GM10248 (cell line): ENCODE results near the gene NSG2.

Experiments used
- CTCF ChIA-PET: fragments of 300-600 bp; sonication (Branson Sonifier 250); formaldehyde crosslinking; extraction: SDS; loops from one replicate; lab custom pipeline; 2021; ENCODE audit warnings: antibody characterized with exemption; lab: Yijun Ruan, JAX
- POLR2A ChIA-PET: fragments of 350-650 bp; sonication (Branson Sonifier 250); formaldehyde crosslinking; extraction: SDS; loops from one replicate; lab custom pipeline; 2020; ENCODE audit warnings: antibody characterized with exemption; lab: Yijun Ruan, JAX
- DNase-seq: peaks from one replicate; pipeline ENCODE4 v3.0.0; 2012; ENCODE audit errors: extremely low spot score
- TF ChIP-seq, protein P1 (sequence below): IDR thresholded peaks from 2 replicates; pipeline ENCODE4 v1.5.1; 2012; ENCODE audit warnings: mild to moderate bottlenecking, low read depth; ENCODE audit errors: extremely low read depth, missing control alignments, control extremely low read depth

Gene NSG2

DNA sequence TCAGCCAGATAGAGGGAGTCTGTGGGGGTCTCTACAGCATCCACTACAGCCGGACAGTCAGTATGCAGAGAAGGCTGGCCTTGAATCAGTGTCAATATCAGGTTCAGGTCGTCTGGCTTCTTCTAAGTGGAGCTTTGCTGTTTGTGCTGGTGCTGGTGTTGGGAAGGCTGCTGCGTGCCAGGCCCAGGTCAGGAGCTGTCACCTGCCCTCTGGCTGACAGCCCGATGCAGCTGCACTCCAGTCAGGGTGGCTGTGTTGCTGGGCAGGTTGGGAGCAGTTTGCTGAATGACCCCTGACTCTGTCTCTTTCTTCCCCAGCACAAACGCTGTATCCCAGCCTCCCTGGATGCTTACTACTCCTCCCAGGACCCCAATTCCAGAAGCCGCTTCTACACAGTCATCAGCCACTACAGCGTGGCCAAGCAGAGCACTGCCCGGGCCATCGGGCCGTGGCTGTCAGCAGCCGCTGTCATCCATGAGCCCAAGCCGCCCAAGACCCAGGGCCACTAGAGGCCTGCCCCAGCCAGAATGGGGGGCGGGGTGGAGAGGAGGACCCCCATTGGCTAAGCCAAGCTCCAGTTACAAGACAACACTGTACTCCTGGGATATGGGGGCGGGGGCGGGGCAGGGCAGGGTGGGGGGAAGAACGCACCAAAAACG lies 61.6 kb downstream of the NSG2 start:
- ChIA-PET CTCF (no interaction called here), POLR2A (no interaction called here)
- no peak for DNase-seq
- TF ChIP-seq, protein P1, sequence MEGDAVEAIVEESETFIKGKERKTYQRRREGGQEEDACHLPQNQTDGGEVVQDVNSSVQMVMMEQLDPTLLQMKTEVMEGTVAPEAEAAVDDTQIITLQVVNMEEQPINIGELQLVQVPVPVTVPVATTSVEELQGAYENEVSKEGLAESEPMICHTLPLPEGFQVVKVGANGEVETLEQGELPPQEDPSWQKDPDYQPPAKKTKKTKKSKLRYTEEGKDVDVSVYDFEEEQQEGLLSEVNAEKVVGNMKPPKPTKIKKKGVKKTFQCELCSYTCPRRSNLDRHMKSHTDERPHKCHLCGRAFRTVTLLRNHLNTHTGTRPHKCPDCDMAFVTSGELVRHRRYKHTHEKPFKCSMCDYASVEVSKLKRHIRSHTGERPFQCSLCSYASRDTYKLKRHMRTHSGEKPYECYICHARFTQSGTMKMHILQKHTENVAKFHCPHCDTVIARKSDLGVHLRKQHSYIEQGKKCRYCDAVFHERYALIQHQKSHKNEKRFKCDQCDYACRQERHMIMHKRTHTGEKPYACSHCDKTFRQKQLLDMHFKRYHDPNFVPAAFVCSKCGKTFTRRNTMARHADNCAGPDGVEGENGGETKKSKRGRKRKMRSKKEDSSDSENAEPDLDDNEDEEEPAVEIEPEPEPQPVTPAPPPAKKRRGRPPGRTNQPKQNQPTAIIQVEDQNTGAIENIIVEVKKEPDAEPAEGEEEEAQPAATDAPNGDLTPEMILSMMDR: no peak

DNA sequence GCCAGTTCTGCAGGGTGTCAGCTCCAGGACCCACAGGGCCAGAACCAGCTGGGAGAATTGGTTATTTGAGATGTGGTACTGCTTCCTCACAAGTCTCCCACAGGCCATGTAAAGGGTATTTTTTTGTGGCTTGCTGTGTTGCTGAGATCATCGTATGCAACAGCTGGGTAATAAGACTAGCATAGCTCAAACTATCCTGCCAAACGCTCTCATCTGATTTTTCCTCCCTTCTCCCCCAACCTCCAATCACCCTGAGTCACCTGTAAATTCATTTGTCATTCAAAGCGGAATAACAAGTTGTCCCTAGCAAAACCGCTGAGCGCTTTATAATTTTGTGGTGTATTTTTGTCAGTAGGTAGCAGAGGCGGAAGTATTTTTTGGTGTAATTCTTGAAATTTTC lies 63.2 kb downstream of the NSG2 start:
- ChIA-PET POLR2A (no interaction called here), CTCF (interaction anchor here (0.9 to 1.3 kb wide), 2 partner anchors 53 to 63 kb away, joined by 3 read pairs; partner anchors contain the start of gene NSG2)
- DNase-seq: no peak
- TF ChIP-seq, protein P1: no peak

DNA sequence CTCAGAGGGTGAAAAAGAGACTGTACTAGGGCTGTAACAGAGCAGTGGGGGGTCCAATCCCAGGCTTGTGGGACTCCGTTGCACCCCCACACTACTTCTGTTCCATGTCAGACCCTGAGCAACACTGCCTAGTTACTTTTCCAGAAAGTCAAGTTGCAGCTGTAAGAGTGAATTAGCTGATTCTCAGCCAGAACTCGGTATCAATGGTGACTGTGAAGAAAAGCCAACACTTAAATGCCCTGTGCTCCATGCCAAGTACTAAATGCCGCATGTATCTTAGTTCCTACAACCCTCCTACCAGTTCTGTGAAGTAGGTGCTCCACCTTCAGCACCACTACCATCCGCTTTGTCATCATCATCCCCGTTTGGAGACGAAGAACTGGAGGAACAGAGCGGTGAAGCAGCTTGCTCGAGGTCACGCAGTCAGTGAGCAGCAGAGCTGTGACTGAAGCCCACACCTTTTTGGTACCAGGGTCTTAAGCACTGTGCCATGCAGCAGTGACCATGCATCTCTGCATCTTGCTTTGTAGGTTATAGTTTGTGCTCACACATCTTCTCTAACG lies 64.3 kb downstream of the NSG2 start:
- TF ChIP-seq, protein P1: no peak
- POLR2A ChIA-PET: no interaction called here
- CTCF ChIA-PET: interaction anchor here (1.0 kb wide), 1 partner anchor 9 kb away, joined by 3 read pairs; no protein-coding TSS in a partner anchor
- DNase-seq: no peak

DNA sequence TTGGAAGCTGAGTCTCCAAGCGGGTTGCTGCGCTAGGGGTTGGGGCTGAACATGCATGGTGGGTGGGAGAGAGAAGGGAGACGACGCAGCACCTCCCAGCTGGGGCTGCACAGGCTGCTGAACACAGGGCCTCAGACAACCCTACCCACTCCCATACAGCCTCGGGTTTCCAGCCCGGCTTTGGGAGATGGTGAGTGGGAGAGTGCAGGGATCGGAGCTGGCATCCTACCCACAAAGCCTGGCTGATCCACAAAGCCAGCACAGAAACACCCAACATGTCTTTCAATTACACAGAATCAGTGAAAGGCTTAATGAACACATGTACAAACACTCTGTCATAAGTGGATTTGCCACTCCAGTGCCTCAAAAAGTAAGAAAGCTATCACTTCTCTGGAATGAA lies 64.8 kb downstream of the NSG2 start:
- CTCF ChIA-PET: interaction anchor here (1.0 kb wide), 1 partner anchor 9 kb away, joined by 3 read pairs; no protein-coding TSS in a partner anchor
- POLR2A ChIA-PET: no interaction called here
- TF ChIP-seq, protein P1: no peak
- no peak for DNase-seq

DNA sequence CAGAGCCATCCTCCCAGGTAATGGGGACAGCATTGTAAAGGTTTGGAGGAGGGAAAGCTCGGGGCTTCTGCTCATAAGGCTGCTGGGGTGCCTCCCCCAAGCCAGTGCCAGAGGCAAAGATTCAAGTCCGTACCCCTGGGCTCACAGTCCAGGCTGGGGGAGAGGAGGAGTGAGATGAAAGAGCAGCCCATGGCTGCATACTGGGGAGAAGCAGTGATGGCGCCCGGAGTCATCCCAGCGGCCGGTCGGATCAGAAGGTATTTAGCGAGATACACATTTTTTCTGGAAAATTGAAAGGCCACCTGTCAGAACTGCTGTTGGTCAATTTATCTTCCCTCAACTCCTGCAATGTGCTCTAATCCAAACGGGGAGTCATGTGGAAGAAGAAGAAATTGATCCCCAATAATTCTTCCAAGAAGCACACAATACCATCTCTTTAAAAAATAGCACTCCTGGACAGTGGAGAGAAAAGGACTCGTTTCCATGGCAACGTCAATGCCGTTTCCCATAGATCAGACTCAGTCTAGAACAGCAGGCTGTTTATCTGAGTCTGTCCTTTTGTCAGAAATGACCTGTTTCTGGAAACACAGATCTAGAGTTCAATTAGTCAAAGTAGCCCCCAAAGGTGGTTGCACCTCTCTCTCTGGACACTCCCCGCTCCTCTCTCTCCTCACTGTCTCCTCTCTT lies 65.9 kb downstream of the NSG2 start:
- POLR2A ChIA-PET: no interaction called here
- CTCF ChIA-PET: no interaction called here
- TF ChIP-seq, protein P1: no peak
- DNase-seq: no peak

DNA sequence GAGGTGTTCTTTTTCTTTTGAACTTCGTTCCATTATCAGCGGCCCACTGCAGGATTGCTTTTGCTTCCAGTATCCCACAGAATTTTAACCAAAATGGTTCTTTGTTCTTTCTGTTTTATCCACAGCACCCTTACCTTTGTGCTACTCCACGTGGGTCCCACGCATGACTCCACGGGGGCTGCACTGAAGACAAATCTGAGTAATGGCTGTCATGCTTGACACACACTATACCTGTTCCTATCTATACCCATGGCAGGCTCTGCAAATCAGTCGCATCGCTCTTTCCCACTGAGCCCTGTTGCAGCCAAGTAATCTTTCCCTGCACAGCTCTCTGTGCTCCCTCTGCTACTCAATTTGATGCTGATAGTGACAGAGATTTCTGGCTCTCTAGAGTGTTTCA lies 69.7 kb downstream of the NSG2 start:
- ChIA-PET POLR2A (no interaction called here), CTCF (interaction anchor here (1.8 kb wide), 1 partner anchor 197 kb away, joined by 6 read pairs; no protein-coding TSS in a partner anchor)
- DNase-seq: no peak
- TF ChIP-seq, protein P1: no peak
